Myocyte (in vitro differentiated cells): Measurements from ENCODE around the gene ACCSL. TPM values are rescaled to one million over a fixed set of nuclear protein-coding genes. Genes with fewer than 3 reads are reported as not detected.

Experiments
- DNase-seq: peaks from one replicate; pipeline ENCODE4 v3.0.0-alpha.2; 2012; ENCODE audit warnings: low read depth
- total RNA-seq: library from RNA; depleted of rRNA; stranded (reverse); fragments of >200 nt; gene quantifications from 2 replicates; pipeline ENCODE4 v1.2.3, GENCODE V29; 2014

Gene ACCSL
- total RNA-seq, 1 donor from 2014 or later: not detected

DNA sequence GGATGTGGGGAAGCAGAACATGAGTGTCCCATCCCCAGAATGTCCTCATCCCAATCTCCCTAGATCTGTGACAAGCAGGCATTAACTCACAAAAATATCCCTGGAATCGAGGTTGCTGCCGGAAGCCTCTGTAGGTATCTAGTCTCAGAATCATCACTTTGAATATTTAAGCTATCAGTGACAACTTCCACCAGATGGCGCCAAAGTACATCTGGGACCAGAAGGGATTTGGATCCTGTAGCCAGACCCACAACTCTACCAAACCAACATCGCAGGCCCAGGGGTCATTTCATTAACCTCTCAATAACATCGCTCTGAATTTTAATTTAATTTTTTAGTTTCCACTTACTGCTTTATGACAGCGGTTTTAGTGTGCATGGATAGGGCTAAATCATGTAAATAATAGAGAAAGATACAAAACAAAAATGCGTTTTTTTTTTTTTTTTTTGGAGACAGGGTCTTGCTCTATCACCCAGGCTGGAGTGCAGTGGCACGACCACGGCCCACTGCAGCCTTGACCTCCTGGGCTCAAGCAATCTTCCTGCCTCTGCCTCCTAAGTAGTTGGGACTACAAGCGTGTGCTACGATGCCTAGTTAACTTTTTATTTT, 46.6 kb downstream of the ACCSL start:
- DNase-seq: peak; percentile 89

DNA sequence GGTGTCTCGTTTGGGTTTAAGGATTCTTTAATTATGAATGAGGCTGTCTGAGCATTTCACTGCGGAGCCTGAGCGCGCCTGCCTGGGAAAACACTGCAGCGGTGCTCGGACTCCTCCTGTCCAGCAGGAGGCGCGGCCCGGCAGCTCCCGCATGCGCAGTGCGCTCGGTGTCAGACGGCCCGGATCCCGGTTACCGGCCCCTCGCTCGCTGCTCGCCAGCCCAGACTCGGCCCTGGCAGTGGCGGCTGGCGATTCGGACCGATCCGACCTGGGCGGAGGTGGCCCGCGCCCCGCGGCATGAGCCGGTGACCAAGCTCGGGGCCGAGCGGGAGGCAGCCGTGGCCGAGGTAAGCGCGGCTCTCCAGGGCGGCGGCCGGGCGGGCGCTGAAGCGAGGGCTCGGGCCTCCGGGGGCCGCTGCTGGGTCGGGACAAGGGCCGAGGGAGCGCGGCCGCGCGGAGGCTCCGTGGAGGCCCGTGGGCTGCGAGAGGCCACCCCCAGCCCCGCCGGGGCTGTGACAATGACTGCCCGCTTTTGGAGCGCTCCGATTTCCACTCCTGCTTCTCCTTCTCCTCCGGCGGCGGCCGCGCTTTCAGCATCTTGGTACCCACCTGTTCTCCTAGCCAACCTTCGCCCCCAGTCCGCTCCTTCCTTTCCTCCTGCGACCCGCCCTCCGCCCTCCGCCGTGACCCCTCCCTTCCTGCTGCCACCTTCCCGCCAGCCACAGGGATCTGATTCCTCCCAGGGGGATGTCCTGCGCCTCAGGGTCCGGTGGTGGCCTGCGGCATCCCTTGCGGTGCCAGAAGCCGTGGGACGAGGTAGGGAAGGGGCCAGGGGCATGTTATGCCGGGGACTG, 48.0 kb downstream of the ACCSL start, which contains the start of gene EXT2:
Gene EXT2, plus strand, starts transcription at position 173 of the 854 bp plus-strand sequence. CDS start 12,035 bp downstream, outside the sequence.
- peak; percentile 83 for DNase-seq

DNA sequence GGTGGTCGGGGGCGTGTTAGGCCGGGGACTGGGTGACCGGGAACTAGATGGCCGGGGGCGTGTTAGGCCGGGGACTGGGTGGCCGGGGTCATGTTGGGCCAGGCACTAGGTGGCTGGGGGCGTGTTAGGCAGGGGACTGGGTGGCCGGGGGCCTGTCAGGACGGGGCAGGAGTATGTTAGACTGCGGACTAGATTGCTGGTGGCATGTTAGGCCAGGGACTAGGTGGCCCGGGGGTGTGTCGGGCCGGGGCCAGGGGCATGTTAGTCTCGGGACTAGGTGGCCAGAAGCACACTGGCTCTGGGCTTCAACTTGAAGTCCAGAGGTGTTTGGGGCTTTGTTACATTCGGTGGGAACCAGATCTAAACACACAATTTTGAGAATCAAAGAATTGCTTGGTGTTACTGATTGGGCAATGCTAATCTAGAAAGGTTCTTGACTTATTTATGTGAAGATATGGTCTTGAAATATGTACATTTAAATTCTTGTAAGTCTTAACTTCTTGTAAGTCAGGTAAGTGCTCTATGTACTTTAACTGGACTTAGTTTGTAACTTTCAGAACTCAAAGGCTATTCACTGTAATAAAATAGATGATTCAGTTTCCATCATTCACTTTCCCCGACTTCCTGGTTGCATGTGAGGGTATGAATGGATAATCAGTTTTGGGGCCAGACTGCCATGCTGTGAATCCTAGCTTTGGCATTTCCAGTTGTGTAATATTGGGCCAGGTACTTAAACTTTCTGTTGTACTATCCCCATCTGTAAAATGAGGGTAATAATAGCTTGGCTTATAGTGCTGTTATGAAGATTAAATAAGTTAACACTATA, 48.8 kb downstream of the ACCSL start:
- DNase-seq: no peak

DNA sequence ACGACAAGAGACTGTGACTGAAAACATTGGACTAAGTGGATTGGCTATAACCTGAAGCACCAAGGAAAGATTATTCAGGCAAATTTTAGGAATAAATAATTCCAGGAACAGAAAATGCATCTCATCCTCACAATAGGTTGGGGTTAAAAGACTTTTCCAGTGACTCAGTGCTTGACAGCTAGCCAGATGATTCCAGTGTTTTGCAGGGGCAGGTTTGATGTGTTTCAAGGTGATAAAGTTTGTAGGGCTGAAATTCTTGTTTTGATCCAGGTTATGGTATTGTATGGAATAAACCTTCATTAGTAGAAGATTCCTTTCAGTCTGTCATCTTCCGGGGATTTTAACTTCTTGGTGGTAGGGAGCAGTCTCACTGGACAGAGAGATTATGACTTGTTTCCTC, 50.0 kb downstream of the ACCSL start:
- DNase-seq: no peak

DNA sequence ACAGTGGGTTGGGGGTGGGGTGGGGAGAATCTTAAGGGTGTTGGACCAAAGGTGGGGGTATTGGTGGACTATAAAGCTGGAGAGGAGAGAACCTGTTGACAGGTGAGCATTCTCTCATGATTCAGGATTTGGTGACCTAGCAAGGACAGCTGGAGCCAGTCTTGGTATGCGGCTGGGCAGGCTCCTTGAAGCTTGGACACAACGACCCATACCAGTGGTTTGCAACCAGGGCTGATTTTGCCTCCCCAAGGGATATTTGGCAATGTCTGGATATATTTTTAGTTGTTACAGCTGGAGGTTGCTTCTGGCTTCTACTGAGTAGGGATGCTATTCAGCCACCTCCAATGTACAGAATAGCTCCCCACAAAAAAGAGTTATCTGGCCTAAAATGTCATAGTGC, 53.3 kb downstream of the ACCSL start:
- peak; percentile 40 for DNase-seq

DNA sequence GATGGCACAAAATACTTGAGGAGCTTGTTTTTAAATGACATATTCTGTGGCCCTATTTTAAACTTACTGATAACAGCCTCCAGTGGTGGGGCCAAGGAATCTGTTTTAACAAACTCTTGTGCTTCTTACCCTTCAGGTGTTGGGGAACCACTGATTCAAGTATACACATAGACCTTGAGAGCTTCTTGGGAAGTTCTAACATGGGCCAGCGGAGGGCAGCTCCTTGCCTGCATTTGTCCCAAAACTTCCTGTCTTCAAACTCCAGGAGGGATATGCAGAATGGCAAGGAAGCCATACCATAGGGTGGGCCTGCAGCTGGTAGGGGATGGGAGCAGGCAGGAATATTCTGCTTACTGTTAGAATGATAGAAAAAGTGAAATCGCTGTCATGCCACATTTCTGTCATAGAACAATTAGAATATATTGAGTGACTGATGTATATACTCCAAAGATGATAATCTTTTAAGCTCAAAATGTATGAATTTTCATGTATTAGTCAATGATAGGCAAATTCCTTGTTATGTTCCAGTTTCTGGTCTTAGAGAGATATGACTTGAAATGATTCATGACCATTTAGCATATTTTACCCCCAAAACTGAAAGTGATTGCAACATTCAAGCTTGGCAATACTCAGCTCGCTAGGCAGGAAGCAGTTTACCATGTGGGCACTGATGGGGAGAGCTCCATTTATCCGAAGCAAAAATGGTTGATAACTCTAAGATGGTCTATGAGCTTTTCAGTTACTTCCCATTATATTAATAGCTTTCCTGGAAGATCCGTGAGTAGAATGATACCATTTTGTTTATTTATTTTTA, 56.9 kb downstream of the ACCSL start:
- DNase-seq: no peak

DNA sequence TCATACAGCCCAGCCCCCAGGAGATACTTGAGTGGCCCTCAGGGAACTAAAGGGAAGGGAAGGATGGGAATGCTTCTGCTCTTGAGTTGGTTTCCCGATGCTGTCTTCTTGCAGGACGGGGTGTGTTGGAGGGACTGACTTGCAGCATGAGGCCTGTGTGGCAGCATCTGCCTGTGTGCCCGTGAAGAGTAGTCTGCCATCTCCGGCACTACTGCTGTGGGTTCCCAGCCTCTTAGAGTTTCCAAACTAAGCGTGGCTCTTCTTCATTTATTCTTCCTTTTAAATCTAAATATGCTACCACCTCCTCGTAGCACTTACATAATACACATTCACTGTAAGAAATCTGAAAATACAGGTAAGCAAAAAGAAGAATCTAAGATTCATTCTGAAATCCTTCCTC, 60.5 kb downstream of the ACCSL start:
- DNase-seq: no peak

Other genes starting within 250 kb of the ACCSL start
- 15.0 and 28.3 TPM in 2 replicates for gene ALKBH3, start 167.2 kb upstream of the ACCSL start, total RNA-seq
- gene C11orf96, start 105.3 kb upstream of the ACCSL start, total RNA-seq: 0.16 and 5.6 TPM in 2 replicates
- 10.7 and 11.4 TPM in 2 replicates for gene ACCS, start 18.3 kb downstream of the ACCSL start, total RNA-seq
- gene EXT2, start 47.7 kb downstream of the ACCSL start, total RNA-seq: 55.7 and 66.3 TPM in 2 replicates